ENCODE results near the gene GYS1.
"Not testable (repeated sequence)": the region's sequence is repeated elsewhere in the genome, so short reads cannot be mapped to it uniquely, and the experiment has no call there.

GYS1 gene

DNA sequence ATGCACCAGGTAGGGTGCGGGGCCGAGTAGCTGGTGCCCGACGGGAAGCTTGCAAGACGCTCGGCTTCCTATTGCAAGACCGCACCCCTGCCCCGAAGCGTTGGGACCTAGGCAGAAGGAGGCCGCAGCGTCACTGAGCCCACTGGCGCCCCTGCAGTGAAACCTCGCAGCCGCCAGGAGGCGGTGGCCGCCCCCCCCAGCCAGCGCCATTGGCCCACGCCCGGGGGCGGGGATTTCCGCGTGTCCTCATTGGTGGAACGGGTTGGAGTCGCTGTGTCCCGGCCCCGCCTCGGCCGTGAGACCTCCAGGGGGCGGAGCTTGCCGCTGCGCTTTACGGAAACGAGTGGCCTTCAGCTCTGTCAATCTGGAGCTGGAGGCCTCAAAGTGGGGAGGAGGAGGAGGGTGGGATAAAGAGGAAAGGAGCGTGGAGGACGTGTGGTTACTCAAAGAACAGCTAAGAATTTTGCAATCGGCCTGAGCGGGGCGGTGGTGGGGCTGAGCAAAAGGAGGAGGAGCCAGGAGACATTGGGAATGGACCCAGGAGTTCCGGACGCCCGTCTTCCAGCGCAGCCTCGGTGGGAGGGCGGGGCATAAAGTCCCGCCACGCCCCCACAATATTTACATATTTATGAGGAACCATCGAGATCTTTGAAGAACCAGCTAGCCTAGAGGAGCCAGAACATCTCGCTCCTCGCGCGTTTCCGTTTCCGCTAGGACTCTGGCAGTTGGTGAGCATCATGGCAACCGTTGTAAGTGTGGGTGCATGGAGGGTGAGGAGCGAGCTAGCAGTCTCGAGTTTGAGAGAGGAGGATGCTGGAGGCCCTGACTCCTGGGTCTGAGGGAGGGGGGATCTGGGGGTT, at the start of gene GYS1, which contains the start of gene RUVBL2:
Gene GYS1, minus strand, starts transcription at position 135 of the 860 bp plus-strand sequence. CDS start 197 bp downstream, outside the sequence.
Gene RUVBL2, plus strand, starts transcription at position 713 of the 860 bp plus-strand sequence. Its CDS starts 25 bp downstream, at position 738.
- H3K4me3 ChIP-seq (replicated peaks in 1 of 2; ENCODE audit: low read depth in 2 of 2, low read length in 2 of 2) = peak within 1 kb of the TSS; percentile 82 to 98
- peak; percentile 100 for DNase-seq (ENCODE audit: low read depth in 2 of 2)
- TF ChIP-seq, protein P1, sequence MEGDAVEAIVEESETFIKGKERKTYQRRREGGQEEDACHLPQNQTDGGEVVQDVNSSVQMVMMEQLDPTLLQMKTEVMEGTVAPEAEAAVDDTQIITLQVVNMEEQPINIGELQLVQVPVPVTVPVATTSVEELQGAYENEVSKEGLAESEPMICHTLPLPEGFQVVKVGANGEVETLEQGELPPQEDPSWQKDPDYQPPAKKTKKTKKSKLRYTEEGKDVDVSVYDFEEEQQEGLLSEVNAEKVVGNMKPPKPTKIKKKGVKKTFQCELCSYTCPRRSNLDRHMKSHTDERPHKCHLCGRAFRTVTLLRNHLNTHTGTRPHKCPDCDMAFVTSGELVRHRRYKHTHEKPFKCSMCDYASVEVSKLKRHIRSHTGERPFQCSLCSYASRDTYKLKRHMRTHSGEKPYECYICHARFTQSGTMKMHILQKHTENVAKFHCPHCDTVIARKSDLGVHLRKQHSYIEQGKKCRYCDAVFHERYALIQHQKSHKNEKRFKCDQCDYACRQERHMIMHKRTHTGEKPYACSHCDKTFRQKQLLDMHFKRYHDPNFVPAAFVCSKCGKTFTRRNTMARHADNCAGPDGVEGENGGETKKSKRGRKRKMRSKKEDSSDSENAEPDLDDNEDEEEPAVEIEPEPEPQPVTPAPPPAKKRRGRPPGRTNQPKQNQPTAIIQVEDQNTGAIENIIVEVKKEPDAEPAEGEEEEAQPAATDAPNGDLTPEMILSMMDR (IDR thresholded peaks at IDR 0.05; ENCODE audit: low read depth, low read length) = peak; percentile 87

DNA sequence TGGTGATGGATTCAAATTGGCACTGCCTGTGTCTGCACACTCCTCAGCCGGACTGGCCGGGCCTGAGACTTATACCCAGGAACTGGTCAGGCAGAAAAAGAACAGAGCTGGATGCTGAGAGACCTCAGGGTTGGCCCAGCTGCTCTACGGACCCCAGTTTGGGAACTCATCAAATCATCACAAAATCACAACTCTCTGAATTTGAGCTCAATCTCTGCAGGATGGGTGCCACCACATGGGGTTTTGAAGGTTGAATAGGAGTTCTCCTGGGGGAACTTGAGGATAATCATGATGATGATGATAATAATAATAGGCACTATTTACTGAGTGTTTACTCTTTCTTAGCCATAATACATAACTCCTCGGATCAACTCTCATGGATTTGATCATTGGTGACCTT, 49.6 kb upstream of the GYS1 start:
- DNase-seq (ENCODE audit: low read depth in 2 of 2); H3K4me3 ChIP-seq (replicated peaks in 1 of 2; ENCODE audit: low read depth in 2 of 2, low read length in 2 of 2): not testable (repeated sequence)

DNA sequence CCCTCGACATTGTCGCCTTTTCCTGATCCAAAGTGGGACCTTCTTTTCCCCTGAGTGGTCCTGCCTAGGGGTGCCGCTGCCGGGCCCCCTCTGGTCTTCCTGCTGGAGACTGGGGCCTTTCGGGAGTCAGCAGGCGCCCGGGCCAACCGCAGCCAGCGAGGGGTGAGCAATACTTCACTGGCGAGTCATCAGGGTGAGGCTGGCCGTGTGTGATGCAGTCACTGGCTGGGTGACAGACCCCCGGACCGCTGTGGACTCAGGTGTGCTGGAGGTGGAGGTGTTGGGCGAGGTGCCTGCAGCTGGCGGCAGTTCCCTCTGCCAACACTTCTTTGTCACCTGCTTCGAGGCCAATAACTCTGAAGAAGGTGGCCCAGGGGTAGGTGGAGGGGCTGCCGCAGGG, 49.1 kb upstream of the GYS1 start:
- peak in 1 of 2 donors; percentile 45 for DNase-seq (ENCODE audit: low read depth in 2 of 2)
- TF ChIP-seq, protein P1 (IDR thresholded peaks at IDR 0.05; ENCODE audit: low read depth, low read length) = no peak
- no peak overlapping the region for H3K4me3 ChIP-seq (replicated peaks in 1 of 2; ENCODE audit: low read depth in 2 of 2, low read length in 2 of 2)

DNA sequence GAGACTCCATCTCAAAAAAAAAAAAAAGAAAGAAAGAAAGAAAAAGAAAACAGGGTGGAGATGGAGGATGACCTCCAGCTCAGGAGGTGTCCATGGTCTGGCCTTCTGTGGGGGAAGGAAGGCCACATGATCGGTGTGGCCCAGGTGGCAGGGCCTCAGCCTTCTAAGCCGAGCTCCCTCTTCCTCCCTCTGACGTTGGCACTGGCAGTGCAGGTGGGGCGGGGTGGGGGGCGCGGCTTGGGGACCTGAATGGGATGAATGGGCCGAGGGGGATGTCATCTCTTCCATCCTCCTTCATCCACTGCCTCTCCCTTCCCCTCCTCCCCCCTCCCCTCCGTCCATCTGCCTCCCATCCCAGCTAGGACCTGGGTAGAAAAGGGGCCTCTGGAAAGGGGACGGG, 46.6 kb upstream of the GYS1 start:
- not testable (repeated sequence) for DNase-seq (ENCODE audit: low read depth in 2 of 2)

DNA sequence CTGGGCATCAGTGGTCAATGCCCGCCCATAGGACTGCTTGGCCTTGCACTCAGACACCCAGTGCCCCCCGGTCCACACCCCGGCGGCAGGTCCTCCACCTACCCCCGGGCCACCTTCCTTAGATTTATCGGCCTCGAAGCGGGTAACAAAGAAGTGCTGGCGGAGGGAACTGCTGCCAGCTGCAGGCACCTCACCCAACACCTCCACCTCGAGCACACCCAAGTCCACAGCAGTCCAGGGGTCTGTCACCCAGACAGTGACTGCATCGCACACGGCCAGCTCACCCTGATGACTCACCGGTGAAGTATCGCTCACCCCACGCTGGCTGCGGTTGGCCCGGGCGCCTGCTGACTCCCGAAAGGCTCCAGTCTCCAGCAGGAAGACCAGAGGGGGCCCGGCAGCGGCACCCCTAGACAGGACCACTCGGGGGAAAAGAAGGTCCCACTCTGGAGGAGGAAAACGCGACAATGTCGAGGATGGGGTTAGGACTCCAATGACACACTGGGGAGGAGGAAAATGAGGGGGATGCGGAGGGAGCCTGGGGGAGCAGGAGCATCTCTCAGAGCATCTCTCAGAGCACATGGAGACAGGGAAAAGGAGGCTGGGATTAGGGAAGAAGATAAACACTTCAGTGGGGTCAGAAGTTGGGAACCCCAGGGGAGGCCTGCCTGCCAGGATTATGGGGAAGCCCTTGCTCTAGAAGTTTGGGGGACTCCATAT, 45.6 kb upstream of the GYS1 start:
- H3K4me3 ChIP-seq (replicated peaks in 1 of 2; ENCODE audit: low read depth in 2 of 2, low read length in 2 of 2) = not testable (repeated sequence)
- DNase-seq (ENCODE audit: low read depth in 2 of 2) = peak; percentile 38 to 77

More for the DNA sequence above, 46.6 kb upstream of the GYS1 start:
- not testable (repeated sequence) for H3K4me3 ChIP-seq (replicated peaks in 1 of 2; ENCODE audit: low read depth in 2 of 2, low read length in 2 of 2)

DNA sequence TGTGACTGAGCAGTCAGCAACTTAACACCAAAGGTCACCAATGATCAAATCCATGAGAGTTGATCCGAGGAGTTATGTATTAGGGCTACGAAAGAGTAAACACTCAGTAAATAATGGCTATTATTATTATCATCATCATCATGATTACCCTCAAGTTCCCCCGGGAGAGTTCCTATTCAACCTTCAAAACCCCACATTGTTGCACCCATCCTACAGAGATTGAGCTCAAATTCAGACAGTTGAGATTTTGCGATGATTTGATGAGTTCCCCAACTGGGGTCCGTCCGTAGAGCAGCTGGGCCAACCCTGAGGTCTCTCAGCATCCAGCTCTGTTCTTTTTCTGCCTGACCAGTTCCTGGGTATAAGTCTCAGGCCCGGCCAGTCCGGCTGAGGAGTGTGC, 45.0 kb upstream of the GYS1 start:
- H3K4me3 ChIP-seq (replicated peaks in 1 of 2; ENCODE audit: low read depth in 2 of 2, low read length in 2 of 2); DNase-seq (ENCODE audit: low read depth in 2 of 2): not testable (repeated sequence)

DNA sequence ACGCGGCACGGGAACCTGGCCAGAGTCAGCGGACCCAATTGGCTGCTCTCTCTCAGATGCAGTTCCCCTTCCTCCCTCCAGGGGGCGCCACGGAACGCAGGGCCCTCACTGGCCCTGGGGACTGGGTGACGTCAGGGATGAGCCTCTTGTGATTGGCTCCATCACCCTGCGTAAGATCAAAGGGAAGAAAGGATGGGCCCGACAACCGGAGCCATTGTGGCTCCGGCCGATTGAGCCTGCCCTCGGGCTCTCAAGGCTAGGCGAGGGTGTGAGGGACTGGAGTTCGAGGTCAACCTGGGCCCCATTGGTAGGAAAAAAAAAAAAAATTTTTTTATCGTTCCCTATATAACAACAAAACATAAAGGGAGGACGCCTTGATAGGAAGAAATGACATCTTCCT, 43.7 kb upstream of the GYS1 start, which contains the start of gene CGB1:
Gene CGB1, minus strand, starts transcription at position 81 of the 400 bp plus-strand sequence. CDS start 184 bp downstream, outside the sequence.
- DNase-seq (ENCODE audit: low read depth in 2 of 2) = peak in 1 of 2 donors; percentile 41
- TF ChIP-seq, protein P1 (IDR thresholded peaks at IDR 0.05; ENCODE audit: low read depth, low read length) = peak; percentile 67
- not testable (repeated sequence) for H3K4me3 ChIP-seq (replicated peaks in 1 of 2; ENCODE audit: low read depth in 2 of 2, low read length in 2 of 2)

DNA sequence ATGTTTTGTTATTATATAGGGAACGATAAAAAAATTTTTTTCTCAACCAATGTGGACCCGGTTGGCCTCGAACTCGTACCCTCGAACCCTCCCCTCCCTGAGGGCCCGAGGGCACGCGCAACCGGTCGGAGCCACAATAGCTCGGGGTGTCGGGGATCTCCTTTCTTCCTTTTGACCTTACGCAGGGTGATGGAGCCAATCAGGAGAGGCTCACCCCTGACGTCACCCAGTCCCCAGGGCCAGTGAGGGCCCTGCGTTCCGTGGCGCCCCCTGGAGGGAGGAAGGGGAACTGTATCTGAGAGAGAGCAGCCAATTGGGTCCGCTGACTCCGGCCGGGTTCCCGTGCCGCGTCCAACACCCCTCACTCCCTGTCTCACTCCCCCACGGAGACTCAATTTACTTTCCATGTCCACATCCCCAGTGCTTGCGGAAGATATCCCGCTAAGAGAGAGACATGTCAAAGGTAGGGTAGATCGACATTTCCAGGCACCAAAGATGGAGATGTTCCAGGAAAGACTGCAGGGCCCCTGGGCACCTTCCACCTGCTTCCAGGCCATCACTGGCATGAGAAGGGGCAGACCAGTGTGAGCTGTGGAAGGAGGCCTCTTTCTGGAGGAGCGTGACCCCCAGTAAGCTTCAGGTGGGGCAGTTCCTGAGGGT, 38.7 kb upstream of the GYS1 start, which contains the start of gene CGB2:
Gene CGB2, plus strand, starts transcription at position 249 of the 660 bp plus-strand sequence. Its CDS starts 206 bp downstream, at position 455.
- H3K4me3 ChIP-seq (replicated peaks in 1 of 2; ENCODE audit: low read depth in 2 of 2, low read length in 2 of 2) = not testable (repeated sequence)
- peak in 1 of 2 donors; percentile 51 for DNase-seq (ENCODE audit: low read depth in 2 of 2)
- TF ChIP-seq, protein P1 (IDR thresholded peaks at IDR 0.05; ENCODE audit: low read depth, low read length) = peak; percentile 51

DNA sequence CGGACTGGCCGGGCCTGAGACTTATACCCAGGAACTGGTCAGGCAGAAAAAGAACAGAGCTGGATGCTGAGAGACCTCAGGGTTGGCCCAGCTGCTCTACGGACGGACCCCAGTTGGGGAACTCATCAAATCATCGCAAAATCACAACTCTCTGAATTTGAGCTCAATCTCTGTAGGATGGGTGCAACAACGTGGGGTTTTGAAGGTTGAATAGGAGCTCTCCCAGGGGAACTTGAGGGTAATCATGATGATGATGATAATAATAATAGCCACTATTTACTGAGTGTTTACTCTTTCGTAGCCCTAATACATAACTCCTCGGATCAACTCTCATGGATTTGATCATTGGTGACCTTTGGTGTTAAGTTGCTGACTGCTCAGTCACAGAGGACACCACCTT, 37.2 kb upstream of the GYS1 start:
- not testable (repeated sequence) for DNase-seq (ENCODE audit: low read depth in 2 of 2); H3K4me3 ChIP-seq (replicated peaks in 1 of 2; ENCODE audit: low read depth in 2 of 2, low read length in 2 of 2)

DNA sequence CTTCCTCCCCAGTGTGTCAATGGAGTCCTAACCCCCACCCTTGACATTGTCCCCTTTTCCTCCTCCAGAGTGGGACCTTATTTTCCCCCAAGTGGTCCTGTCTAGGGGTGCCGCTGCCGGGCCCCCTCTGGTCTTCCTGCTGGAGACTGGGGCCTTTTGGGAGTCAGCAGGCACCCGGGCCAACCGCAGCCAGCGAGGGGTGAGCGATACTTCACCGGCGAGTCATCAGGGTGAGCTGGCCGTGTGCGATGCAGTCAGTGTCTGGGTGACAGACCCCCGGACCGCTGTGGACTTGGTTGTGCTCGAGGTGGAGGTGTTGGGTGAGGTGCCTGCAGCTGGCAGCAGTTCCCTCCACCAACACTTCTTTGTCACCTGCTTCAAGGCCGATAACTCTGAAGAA, 36.6 kb upstream of the GYS1 start:
- peak in 1 of 2 donors; percentile 35 for DNase-seq (ENCODE audit: low read depth in 2 of 2)

DNA sequence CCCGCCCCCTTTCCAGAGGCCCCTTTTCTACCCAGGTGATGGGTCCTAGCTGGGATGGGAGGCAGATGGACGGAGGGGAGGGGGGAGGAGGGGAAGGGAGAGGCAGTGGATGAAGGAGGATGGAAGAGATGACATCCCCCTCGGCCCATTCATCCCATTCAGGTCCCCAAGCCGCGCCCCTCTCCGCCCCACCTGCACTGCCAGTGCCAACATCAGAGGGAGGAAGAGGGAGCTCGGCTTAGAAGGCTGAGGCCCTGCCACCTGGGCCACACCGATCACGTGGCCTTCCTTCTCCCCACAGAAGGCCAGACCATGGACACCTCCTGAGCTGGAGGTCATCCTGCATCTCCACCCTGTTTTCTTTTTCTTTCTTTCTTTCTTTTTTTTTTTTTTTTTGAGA, 35.6 kb upstream of the GYS1 start:
- DNase-seq (ENCODE audit: low read depth in 2 of 2); H3K4me3 ChIP-seq (replicated peaks in 1 of 2; ENCODE audit: low read depth in 2 of 2, low read length in 2 of 2): not testable (repeated sequence)

More for the DNA sequence above, 36.6 kb upstream of the GYS1 start:
- H3K4me3 ChIP-seq (replicated peaks in 1 of 2; ENCODE audit: low read depth in 2 of 2, low read length in 2 of 2) = not testable (repeated sequence)

DNA sequence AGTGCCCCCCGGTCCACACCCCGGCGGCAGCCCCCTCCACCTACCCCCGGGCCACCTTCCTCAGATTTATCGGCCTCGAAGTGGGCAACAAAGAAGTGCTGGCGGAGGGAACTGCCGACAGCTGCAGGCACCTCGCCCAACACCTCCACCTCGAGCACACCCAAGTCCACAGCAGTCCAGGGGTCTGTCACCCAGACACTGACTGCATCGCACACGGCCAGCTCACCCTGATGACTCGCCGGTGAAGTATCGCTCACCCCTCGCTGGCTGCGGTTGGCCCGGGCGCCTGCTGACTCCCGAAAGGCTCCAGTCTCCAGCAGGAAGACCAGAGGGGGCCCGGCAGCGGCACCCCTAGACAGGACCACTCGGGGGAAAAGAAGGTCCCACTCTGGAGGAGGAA, 32.5 kb upstream of the GYS1 start:
- DNase-seq (ENCODE audit: low read depth in 2 of 2); H3K4me3 ChIP-seq (replicated peaks in 1 of 2; ENCODE audit: low read depth in 2 of 2, low read length in 2 of 2): not testable (repeated sequence)

Measured in cardiac fibroblast (primary cell).